ENCODE results near the gene LARP4B. TPM values are rescaled to one million over a fixed set of nuclear protein-coding genes. Genes with fewer than 3 reads are reported as not detected.

The LARP4B gene
- total and polyA plus RNA-seq, 2 experiments from 2014 or later: 18.3 to 52.3 TPM

DNA sequence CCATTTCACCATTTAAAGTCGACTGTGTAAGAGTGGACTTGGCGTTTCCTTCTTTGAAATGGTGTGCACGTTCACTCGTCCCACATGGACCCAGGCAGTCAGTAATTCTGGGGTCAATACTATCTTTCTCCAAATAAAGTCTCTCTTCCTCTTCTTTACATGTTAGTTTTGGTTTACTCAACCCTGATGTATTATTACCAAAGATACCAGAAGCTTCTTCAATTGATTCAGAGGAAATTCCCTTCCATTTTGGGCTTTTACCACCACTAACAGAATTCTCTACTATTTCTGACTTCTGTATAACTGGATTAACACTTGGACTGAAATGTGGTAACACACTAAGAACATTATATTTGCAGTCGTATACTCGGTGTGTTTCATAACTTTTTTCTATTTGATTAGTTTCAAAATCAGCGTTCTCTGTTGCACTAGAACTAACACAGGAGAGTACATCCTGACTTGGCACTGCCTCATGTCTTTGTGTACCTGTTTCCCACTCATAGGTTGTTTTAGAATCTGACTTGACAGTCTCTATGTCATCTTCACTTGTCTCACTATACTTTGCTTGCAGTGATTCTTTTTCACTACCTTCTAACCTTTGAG lies 60.8 kb downstream of the LARP4B start (continued):
- TF ChIP-seq, protein P1, sequence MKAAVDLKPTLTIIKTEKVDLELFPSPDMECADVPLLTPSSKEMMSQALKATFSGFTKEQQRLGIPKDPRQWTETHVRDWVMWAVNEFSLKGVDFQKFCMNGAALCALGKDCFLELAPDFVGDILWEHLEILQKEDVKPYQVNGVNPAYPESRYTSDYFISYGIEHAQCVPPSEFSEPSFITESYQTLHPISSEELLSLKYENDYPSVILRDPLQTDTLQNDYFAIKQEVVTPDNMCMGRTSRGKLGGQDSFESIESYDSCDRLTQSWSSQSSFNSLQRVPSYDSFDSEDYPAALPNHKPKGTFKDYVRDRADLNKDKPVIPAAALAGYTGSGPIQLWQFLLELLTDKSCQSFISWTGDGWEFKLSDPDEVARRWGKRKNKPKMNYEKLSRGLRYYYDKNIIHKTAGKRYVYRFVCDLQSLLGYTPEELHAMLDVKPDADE (IDR thresholded peaks at IDR 0.05): no peak
- no peak for TF ChIP-seq EZH2phosphoT487 (IDR thresholded peaks at IDR 0.05; ENCODE audit: unreplicated experiment)
- TF ChIP-seq EZH2 (IDR thresholded peaks at IDR 0.05; ENCODE audit: low read depth, unreplicated experiment): no peak
- no peak for TF ChIP-seq ZNF331 (CRISPR knock-in tag; IDR thresholded peaks at IDR 0.05; ENCODE audit: low read depth)
- no peak for TF ChIP-seq POLR2AphosphoS5 (IDR thresholded peaks at IDR 0.05; ENCODE audit: low read depth)
- TF ChIP-seq NANOG (IDR thresholded peaks at IDR 0.05; ENCODE audit: borderline replicate concordance): no peak
- TF ChIP-seq, protein P2, sequence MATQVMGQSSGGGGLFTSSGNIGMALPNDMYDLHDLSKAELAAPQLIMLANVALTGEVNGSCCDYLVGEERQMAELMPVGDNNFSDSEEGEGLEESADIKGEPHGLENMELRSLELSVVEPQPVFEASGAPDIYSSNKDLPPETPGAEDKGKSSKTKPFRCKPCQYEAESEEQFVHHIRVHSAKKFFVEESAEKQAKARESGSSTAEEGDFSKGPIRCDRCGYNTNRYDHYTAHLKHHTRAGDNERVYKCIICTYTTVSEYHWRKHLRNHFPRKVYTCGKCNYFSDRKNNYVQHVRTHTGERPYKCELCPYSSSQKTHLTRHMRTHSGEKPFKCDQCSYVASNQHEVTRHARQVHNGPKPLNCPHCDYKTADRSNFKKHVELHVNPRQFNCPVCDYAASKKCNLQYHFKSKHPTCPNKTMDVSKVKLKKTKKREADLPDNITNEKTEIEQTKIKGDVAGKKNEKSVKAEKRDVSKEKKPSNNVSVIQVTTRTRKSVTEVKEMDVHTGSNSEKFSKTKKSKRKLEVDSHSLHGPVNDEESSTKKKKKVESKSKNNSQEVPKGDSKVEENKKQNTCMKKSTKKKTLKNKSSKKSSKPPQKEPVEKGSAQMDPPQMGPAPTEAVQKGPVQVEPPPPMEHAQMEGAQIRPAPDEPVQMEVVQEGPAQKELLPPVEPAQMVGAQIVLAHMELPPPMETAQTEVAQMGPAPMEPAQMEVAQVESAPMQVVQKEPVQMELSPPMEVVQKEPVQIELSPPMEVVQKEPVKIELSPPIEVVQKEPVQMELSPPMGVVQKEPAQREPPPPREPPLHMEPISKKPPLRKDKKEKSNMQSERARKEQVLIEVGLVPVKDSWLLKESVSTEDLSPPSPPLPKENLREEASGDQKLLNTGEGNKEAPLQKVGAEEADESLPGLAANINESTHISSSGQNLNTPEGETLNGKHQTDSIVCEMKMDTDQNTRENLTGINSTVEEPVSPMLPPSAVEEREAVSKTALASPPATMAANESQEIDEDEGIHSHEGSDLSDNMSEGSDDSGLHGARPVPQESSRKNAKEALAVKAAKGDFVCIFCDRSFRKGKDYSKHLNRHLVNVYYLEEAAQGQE (IDR thresholded peaks at IDR 0.05; ENCODE audit: unreplicated experiment): no peak
- no peak for TF ChIP-seq JUNB (IDR thresholded peaks at IDR 0.05; ENCODE audit: unreplicated experiment)
- TF ChIP-seq, protein P3, sequence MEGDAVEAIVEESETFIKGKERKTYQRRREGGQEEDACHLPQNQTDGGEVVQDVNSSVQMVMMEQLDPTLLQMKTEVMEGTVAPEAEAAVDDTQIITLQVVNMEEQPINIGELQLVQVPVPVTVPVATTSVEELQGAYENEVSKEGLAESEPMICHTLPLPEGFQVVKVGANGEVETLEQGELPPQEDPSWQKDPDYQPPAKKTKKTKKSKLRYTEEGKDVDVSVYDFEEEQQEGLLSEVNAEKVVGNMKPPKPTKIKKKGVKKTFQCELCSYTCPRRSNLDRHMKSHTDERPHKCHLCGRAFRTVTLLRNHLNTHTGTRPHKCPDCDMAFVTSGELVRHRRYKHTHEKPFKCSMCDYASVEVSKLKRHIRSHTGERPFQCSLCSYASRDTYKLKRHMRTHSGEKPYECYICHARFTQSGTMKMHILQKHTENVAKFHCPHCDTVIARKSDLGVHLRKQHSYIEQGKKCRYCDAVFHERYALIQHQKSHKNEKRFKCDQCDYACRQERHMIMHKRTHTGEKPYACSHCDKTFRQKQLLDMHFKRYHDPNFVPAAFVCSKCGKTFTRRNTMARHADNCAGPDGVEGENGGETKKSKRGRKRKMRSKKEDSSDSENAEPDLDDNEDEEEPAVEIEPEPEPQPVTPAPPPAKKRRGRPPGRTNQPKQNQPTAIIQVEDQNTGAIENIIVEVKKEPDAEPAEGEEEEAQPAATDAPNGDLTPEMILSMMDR (conservative IDR thresholded peaks at IDR 0.05; ENCODE audit: low read depth in 2 of 2): no peak
- no peak for TF ChIP-seq STAT1 (IDR thresholded peaks at IDR 0.05; ENCODE audit: unreplicated experiment)
- TF ChIP-seq ZNF114 (CRISPR knock-in tag; IDR thresholded peaks at IDR 0.05): no peak

DNA sequence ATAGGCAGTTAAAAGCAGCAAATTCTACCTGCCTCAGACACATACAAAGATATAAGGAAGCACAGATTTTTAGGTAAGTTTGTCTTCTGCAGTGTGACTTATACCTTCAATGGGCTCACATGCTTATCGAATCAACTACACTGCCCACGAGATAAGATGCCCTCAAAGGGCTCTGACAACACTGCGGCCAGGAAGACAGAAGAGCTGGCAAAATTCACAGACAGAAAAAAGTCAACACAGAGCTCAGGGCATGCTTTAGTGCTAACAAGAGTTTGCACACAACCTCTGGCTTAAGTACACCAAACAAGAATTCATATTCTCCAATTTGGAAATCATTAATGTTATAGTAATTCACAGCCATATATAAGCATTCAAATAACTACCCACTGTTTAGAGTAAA lies 62.3 kb downstream of the LARP4B start:
- no peak overlapping the region for H2AFZ ChIP-seq
- H3K9me2 ChIP-seq (ENCODE audit: insufficient read depth): no peaks in the 10 kb centered on the region
- peaks cover 4% of the 10 kb centered on the region; the same call in 1 of the 2 replicates for H3K36me3 ChIP-seq (ENCODE audit: insufficient read depth)
- H3K4me1 ChIP-seq (ENCODE audit: insufficient read depth): no peaks in the 10 kb centered on the region
- Mint-ChIP-seq H3K27me3 (ENCODE audit: insufficient read depth, low read depth, poor library complexity) (peaks cover 2% of the 10 kb centered on the region), H3K4me1 (peaks cover 8% of the 10 kb centered on the region; the same call in 2 of the 3 replicates), H3K4me3 (no peak overlapping the region), H3K36me3 (ENCODE audit: low read depth) (peaks cover 23% of the 10 kb centered on the region), H3K9me3 (no peaks in the 10 kb centered on the region), H3K27ac (no peak overlapping the region)
- H3K27ac ChIP-seq (ENCODE audit: low read depth): no peak overlapping the region
- no peaks in the 10 kb centered on the region for H3F3A ChIP-seq (replicated peaks; ENCODE audit: low read depth)
- peaks cover 93% of the 10 kb centered on the region for H3K79me2 ChIP-seq (replicated peaks; ENCODE audit: insufficient read depth)
- H3K27me3 ChIP-seq (ENCODE audit: insufficient read depth): no peaks in the 10 kb centered on the region
- no peak overlapping the region for H3K4me2 ChIP-seq
- ATAC-seq: no peak
- H4K20me1 ChIP-seq (replicated peaks; ENCODE audit: insufficient read depth): peaks cover 47% of the 10 kb centered on the region
- DNase-seq (ENCODE audit: low spot score): no peak
- no peak overlapping the region for H3K4me3 ChIP-seq
- TF ChIP-seq, protein P4, sequence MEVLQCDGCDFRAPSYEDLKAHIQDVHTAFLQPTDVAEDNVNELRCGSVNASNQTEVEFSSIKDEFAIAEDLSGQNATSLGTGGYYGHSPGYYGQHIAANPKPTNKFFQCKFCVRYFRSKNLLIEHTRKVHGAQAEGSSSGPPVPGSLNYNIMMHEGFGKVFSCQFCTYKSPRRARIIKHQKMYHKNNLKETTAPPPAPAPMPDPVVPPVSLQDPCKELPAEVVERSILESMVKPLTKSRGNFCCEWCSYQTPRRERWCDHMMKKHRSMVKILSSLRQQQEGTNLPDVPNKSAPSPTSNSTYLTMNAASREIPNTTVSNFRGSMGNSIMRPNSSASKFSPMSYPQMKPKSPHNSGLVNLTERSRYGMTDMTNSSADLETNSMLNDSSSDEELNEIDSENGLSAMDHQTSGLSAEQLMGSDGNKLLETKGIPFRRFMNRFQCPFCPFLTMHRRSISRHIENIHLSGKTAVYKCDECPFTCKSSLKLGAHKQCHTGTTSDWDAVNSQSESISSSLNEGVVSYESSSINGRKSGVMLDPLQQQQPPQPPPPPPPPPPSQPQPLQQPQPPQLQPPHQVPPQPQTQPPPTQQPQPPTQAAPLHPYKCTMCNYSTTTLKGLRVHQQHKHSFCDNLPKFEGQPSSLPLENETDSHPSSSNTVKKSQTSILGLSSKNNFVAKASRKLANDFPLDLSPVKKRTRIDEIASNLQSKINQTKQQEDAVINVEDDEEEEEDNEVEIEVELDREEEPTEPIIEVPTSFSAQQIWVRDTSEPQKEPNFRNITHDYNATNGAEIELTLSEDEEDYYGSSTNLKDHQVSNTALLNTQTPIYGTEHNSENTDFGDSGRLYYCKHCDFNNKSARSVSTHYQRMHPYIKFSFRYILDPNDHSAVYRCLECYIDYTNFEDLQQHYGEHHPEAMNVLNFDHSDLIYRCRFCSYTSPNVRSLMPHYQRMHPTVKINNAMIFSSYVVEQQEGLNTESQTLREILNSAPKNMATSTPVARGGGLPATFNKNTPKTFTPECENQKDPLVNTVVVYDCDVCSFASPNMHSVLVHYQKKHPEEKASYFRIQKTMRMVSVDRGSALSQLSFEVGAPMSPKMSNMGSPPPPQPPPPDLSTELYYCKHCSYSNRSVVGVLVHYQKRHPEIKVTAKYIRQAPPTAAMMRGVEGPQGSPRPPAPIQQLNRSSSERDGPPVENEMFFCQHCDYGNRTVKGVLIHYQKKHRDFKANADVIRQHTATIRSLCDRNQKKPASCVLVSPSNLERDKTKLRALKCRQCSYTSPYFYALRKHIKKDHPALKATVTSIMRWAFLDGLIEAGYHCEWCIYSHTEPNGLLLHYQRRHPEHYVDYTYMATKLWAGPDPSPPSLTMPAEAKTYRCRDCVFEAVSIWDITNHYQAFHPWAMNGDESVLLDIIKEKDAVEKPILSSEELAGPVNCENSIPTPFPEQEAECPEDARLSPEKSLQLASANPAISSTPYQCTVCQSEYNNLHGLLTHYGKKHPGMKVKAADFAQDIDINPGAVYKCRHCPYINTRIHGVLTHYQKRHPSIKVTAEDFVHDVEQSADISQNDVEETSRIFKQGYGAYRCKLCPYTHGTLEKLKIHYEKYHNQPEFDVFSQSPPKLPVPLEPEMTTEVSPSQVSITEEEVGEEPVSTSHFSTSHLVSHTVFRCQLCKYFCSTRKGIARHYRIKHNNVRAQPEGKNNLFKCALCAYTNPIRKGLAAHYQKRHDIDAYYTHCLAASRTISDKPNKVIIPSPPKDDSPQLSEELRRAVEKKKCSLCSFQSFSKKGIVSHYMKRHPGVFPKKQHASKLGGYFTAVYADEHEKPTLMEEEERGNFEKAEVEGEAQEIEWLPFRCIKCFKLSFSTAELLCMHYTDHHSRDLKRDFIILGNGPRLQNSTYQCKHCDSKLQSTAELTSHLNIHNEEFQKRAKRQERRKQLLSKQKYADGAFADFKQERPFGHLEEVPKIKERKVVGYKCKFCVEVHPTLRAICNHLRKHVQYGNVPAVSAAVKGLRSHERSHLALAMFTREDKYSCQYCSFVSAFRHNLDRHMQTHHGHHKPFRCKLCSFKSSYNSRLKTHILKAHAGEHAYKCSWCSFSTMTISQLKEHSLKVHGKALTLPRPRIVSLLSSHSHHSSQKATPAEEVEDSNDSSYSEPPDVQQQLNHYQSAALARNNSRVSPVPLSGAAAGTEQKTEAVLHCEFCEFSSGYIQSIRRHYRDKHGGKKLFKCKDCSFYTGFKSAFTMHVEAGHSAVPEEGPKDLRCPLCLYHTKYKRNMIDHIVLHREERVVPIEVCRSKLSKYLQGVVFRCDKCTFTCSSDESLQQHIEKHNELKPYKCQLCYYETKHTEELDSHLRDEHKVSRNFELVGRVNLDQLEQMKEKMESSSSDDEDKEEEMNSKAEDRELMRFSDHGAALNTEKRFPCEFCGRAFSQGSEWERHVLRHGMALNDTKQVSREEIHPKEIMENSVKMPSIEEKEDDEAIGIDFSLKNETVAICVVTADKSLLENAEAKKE (CRISPR knock-in tag; IDR thresholded peaks at IDR 0.05): no peak
